HUES6 (cell line): ENCODE measurements around the gene SMPDL3B.
"Not testable (repeated sequence)": the region's sequence is repeated elsewhere in the genome, so short reads cannot be mapped to it uniquely, and the experiment has no call there.

Experiments used
- H3K27ac ChIP-seq: 2 replicates; pipeline ENCODE4 v1.7.0; 2013; ENCODE audit warnings: low read depth, mild to moderate bottlenecking, low read length, inconsistent platforms
- H3K27me3 ChIP-seq: 2 replicates; pipeline ENCODE4 v1.6.1; 2013; ENCODE audit warnings: low read length; ENCODE audit not compliant: control insufficient read depth, insufficient read depth
- H3K36me3 ChIP-seq: 2 replicates; pipeline ENCODE4 v1.6.1; 2013; ENCODE audit warnings: low read length; ENCODE audit not compliant: control insufficient read depth, insufficient read depth
- H3K4me1 ChIP-seq: 2 replicates; pipeline ENCODE4 v1.6.1; 2013; ENCODE audit warnings: low read length; ENCODE audit not compliant: control insufficient read depth, insufficient read depth
- H3K4me3 ChIP-seq: 2 replicates; pipeline ENCODE4 v1.5.1; 2013; ENCODE audit warnings: low read depth, low read length
- H3K9ac ChIP-seq: one replicate; pipeline ENCODE4 v1.6.1; 2013; ENCODE audit warnings: mild to moderate bottlenecking, low read length
- H3K9me3 ChIP-seq: 2 replicates; pipeline ENCODE4 v1.6.1; 2013; ENCODE audit warnings: low read depth, low read length; ENCODE audit not compliant: control insufficient read depth, insufficient read depth

The SMPDL3B gene

GRCh38 chr1:27994526-27994925 is 59.7 kb downstream of the SMPDL3B start:
- not testable (repeated sequence) for H3K27me3 ChIP-seq
- peaks cover 79% of the 10 kb centered on the region for H3K36me3 ChIP-seq

GRCh38 chr1:27999055-27999454 is 64.3 kb downstream of the SMPDL3B start:
- Histone ChIP-seq H3K4me1 (no peaks in the 10 kb centered on the region), H3K4me3 (no peak overlapping the region), H3K36me3 (peaks cover 59% of the 10 kb centered on the region), H3K9ac (no peak overlapping the region), H3K27ac (no peak overlapping the region), H3K9me3 (no peaks in the 10 kb centered on the region), H3K27me3 (no peaks in the 10 kb centered on the region)

More at GRCh38 chr1:27994526-27994925, 59.7 kb downstream of the SMPDL3B start:
- H3K4me1 ChIP-seq, H3K9ac ChIP-seq, H3K27ac ChIP-seq, H3K9me3 ChIP-seq, H3K4me3 ChIP-seq: not testable (repeated sequence)

GRCh38 chr1:28002600-28002999 is 67.8 kb downstream of the SMPDL3B start:
- H3K9me3 ChIP-seq = no peaks in the 10 kb centered on the region
- H3K36me3 ChIP-seq = peaks cover 48% of the 10 kb centered on the region
- no peak overlapping the region for H3K27ac ChIP-seq
- no peak overlapping the region for H3K9ac ChIP-seq
- H3K4me3 ChIP-seq = no peak overlapping the region
- H3K27me3 ChIP-seq = no peaks in the 10 kb centered on the region
- H3K4me1 ChIP-seq = no peaks in the 10 kb centered on the region

- H3K9ac ChIP-seq, H3K27me3 ChIP-seq, H3K4me1 ChIP-seq, H3K4me3 ChIP-seq, H3K27ac ChIP-seq, H3K9me3 ChIP-seq: not testable (repeated sequence)
- peaks cover 43% of the 10 kb centered on the region for H3K36me3 ChIP-seq
Observed at GRCh38 chr1:28003117-28003516, 68.3 kb downstream of the SMPDL3B start.
